ENCODE results near the gene PCARE.

DNA sequence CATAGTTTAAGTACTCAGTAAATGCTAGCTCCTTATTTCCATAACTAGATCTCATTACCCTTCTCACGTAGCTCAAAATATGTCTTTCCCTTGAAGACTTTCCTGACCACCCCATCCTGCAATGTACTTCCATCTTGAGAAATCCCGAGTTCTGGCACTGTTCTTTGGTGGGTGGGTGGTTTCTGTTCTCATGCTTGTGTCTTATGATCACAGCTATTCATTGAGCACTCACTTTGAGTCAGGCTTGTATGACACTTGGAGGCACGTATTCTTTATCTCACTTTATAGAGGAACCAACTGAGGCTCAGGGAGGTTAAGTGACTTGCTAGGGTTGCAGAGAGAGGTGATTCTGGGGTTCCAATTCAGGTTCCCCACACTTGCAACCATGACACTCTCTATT lies 31.9 kb upstream of the PCARE start:
- TF ChIP-seq, protein P1, sequence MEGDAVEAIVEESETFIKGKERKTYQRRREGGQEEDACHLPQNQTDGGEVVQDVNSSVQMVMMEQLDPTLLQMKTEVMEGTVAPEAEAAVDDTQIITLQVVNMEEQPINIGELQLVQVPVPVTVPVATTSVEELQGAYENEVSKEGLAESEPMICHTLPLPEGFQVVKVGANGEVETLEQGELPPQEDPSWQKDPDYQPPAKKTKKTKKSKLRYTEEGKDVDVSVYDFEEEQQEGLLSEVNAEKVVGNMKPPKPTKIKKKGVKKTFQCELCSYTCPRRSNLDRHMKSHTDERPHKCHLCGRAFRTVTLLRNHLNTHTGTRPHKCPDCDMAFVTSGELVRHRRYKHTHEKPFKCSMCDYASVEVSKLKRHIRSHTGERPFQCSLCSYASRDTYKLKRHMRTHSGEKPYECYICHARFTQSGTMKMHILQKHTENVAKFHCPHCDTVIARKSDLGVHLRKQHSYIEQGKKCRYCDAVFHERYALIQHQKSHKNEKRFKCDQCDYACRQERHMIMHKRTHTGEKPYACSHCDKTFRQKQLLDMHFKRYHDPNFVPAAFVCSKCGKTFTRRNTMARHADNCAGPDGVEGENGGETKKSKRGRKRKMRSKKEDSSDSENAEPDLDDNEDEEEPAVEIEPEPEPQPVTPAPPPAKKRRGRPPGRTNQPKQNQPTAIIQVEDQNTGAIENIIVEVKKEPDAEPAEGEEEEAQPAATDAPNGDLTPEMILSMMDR (IDR thresholded peaks at IDR 0.05; ENCODE audit: poor library complexity), result no peak
- TF ChIP-seq EZH2 (IDR thresholded peaks at IDR 0.05; ENCODE audit: borderline replicate concordance), result no peak
